ENCODE measurements around the gene BAIAP2. TPM values are rescaled to one million over a fixed set of nuclear protein-coding genes. Genes with fewer than 3 reads are reported as not detected.

BAIAP2 gene
- total RNA-seq, 1 donor from 2014 or later, result 57.7 TPM

- DNase-seq (ENCODE audit: low read depth in 2 of 2), result peak in 1 of 2 donors; percentile 28
Observed at GRCh38 chr17:81050645-81051625, 16.0 kb downstream of the BAIAP2 start.

- peak; percentile 46 to 85 for DNase-seq (ENCODE audit: low read depth in 2 of 2)
Observed at GRCh38 chr17:81052199-81052997, 17.4 kb downstream of the BAIAP2 start.

GRCh38 chr17:81053041-81053970 lies 18.4 kb downstream of the BAIAP2 start:
- peak in 1 of 2 donors; percentile 32 for DNase-seq (ENCODE audit: low read depth in 2 of 2)

- DNase-seq (ENCODE audit: low read depth in 2 of 2), result no peak
Observed at GRCh38 chr17:81054308-81054707, 19.4 kb downstream of the BAIAP2 start.

GRCh38 chr17:81054881-81055370 lies 20.0 kb downstream of the BAIAP2 start:
- DNase-seq (ENCODE audit: low read depth in 2 of 2), result no peak

GRCh38 chr17:81056312-81056711 lies 21.4 kb downstream of the BAIAP2 start:
- DNase-seq (ENCODE audit: low read depth in 2 of 2), result no peak

GRCh38 chr17:81057079-81057730 lies 22.3 kb downstream of the BAIAP2 start:
- DNase-seq (ENCODE audit: low read depth in 2 of 2), result peak; percentile 37 to 68

- no peak for DNase-seq (ENCODE audit: low read depth in 2 of 2)
Observed at GRCh38 chr17:81057777-81058176, 22.8 kb downstream of the BAIAP2 start.

- DNase-seq (ENCODE audit: low read depth in 2 of 2), result peak in 1 of 2 donors; percentile 28
Observed at GRCh38 chr17:81058263-81058871, 23.4 kb downstream of the BAIAP2 start.

GRCh38 chr17:81059026-81059425 lies 24.1 kb downstream of the BAIAP2 start:
- no peak for DNase-seq (ENCODE audit: low read depth in 2 of 2)

- DNase-seq (ENCODE audit: low read depth in 2 of 2), result peak in 1 of 2 donors; percentile 80
Observed at GRCh38 chr17:81060416-81060815, 25.5 kb downstream of the BAIAP2 start.

- DNase-seq (ENCODE audit: low read depth in 2 of 2), result no peak
Observed at GRCh38 chr17:81061027-81061735, 26.2 kb downstream of the BAIAP2 start.

- no peak for DNase-seq (ENCODE audit: low read depth in 2 of 2)
Observed at GRCh38 chr17:81062014-81062780, 27.2 kb downstream of the BAIAP2 start.

- DNase-seq (ENCODE audit: low read depth in 2 of 2), result no peak
Observed at GRCh38 chr17:81063106-81064093, 28.4 kb downstream of the BAIAP2 start.

GRCh38 chr17:81064678-81065475 lies 29.9 kb downstream of the BAIAP2 start:
- peak in 1 of 2 donors; percentile 45 for DNase-seq (ENCODE audit: low read depth in 2 of 2)

GRCh38 chr17:81065500-81065899 lies 30.5 kb downstream of the BAIAP2 start:
- DNase-seq (ENCODE audit: low read depth in 2 of 2), result no peak

All from lung microvascular endothelial cell (primary cell).